Coronary artery (tissue), 2 donors: Measurements from ENCODE around the gene WDR35.

Experiments used
- DNase-seq: peaks from one replicate; pipeline ENCODE4 v3.0.0-alpha.2; 2017; ENCODE audit warnings: low spot score
- H3K27ac ChIP-seq, 2 donors: fragments of 200-600 bp; sonication (generic); one replicate each; pipeline ENCODE4 v1.5.1; 2016 to 2019
- H3K4me3 ChIP-seq: fragments of 200-600 bp; sonication (generic); 2 replicates; pipeline ENCODE4 v1.5.1; 2016; ENCODE audit warnings: mild to moderate bottlenecking, moderate library complexity
- CTCF ChIP-seq: fragments of 200-600 bp; sonication (generic); IDR thresholded peaks from one replicate; pipeline ENCODE4 v1.5.1; 2019; ENCODE audit warnings: antibody characterized with exemption

The WDR35 gene

GRCh38 chr2:19879120-19879519 is 110.8 kb downstream of the WDR35 start:
- no peak for TF ChIP-seq CTCF
- H3K27ac ChIP-seq, result no peak overlapping the region
- DNase-seq, result peak; percentile 47
- H3K4me3 ChIP-seq, result no peak overlapping the region

GRCh38 chr2:19878268-19879046 is 111.4 kb downstream of the WDR35 start:
- TF ChIP-seq CTCF, result no peak
- Histone ChIP-seq H3K4me3 (no peak overlapping the region), H3K27ac (no peak overlapping the region)
- peak; percentile 40 for DNase-seq

GRCh38 chr2:19876751-19877150 is 113.2 kb downstream of the WDR35 start:
- no peak for DNase-seq
- TF ChIP-seq CTCF, result no peak
- no peak overlapping the region for H3K4me3 ChIP-seq
- H3K27ac ChIP-seq, result no peak overlapping the region

GRCh38 chr2:19875280-19875679 is 114.6 kb downstream of the WDR35 start:
- no peak for TF ChIP-seq CTCF
- Histone ChIP-seq H3K27ac (no peak overlapping the region), H3K4me3 (no peak overlapping the region)
- DNase-seq, result no peak

GRCh38 chr2:19874726-19875125 is 115.2 kb downstream of the WDR35 start:
- H3K27ac ChIP-seq, result no peak overlapping the region
- H3K4me3 ChIP-seq, result no peak overlapping the region
- no peak for TF ChIP-seq CTCF
- DNase-seq, result peak; percentile 33

GRCh38 chr2:19873014-19873413 is 116.9 kb downstream of the WDR35 start:
- no peak overlapping the region for H3K27ac ChIP-seq
- TF ChIP-seq CTCF, result no peak
- H3K4me3 ChIP-seq, result no peak overlapping the region
- DNase-seq, result peak; percentile 36

GRCh38 chr2:19872302-19872701 is 117.6 kb downstream of the WDR35 start:
- DNase-seq, result peak; percentile 26
- TF ChIP-seq CTCF, result no peak
- Histone ChIP-seq H3K4me3 (no peak overlapping the region), H3K27ac (no peak overlapping the region)
